ENCODE data around the gene LAMB1.

- TF ChIP-seq POLR2A (IDR thresholded peaks at IDR 0.05) (no peak), CTCF (IDR thresholded peaks at IDR 0.05) (no peak)
Measured at GRCh38 chr7:107877731-107878382, 125.1 kb downstream of the LAMB1 start.

All from esophagus squamous epithelium (tissue), 4 donors.